GM12878 (cell line): Measurements from ENCODE around the gene ZBTB16. TPM values are rescaled to one million over a fixed set of nuclear protein-coding genes. Genes with fewer than 3 reads are reported as not detected.

Source experiments
- ATAC-seq: fragments of 200-7000 bp; cut with Tn5 transposase; 3 replicates; pipeline ENCODE4 v1.9.1; 2020; ENCODE audit warnings: mild to moderate bottlenecking, moderate library complexity
- BruUV-seq: library from RNA; stranded (reverse); fragments of 400-500 nt; replicated peaks from 2 replicates; lab custom pipeline; 2021; lab: Mats Ljungman, UMichigan
- CTCF ChIA-PET: fragments of 300-600 bp; sonication (Branson Sonifier 250); formaldehyde crosslinking; extraction: SDS; loops from one replicate; lab custom pipeline; 2021; ENCODE audit warnings: inconsistent platforms; lab: Yijun Ruan, JAX
- POLR2A ChIA-PET: fragments of 350-600 bp; formaldehyde crosslinking; extraction: SDS; loops from one replicate; lab custom pipeline; 2021; ENCODE audit warnings: inconsistent platforms; lab: Charles Lee
- RAD21 ChIA-PET: fragments of 300-600 bp; sonication (Branson Sonifier 250); formaldehyde crosslinking; loops from one replicate; lab custom pipeline; 2023; ENCODE audit warnings: antibody characterized with exemption; ENCODE audit not compliant: unreplicated experiment; lab: Charles Lee
- SMC1A ChIA-PET: fragments of 300-600 bp; sonication (Branson Sonifier 250); formaldehyde crosslinking; loops from one replicate; lab custom pipeline; 2023; ENCODE audit not compliant: unreplicated experiment, uncharacterized antibody; lab: Charles Lee
- DNase-seq: peaks from one replicate; pipeline ENCODE4 v3.0.0-alpha.2; 2011; ENCODE audit warnings: low read depth, low spot score
- FAIRE-seq: peaks from 3 replicates; lab custom pipeline; 2011; peaks lifted over from hg19 to GRCh38; lab: Jason Lieb, UNC
- H2AFZ ChIP-seq: 2 replicates; pipeline ENCODE4 v1.6.0; 2011; ENCODE audit warnings: low read depth, low read length, control low read depth; ENCODE audit not compliant: control insufficient read depth
- H3K27ac ChIP-seq: 2 replicates; pipeline ENCODE4 v1.5.1; 2011; ENCODE audit warnings: control low read depth; ENCODE audit not compliant: control insufficient read depth, insufficient read depth
- H3K27me3 ChIP-seq, 2 experiments: replicated peaks in 1 of 2; 2 replicates each; pipeline versions ENCODE4 v1.6.0 to v1.6.1; 2011; ENCODE audit warnings: low read length in 1 of 2; ENCODE audit not compliant: control insufficient read depth in 2 of 2, insufficient read depth in 2 of 2
- H3K36me3 ChIP-seq, 2 experiments: 2 replicates each; pipeline ENCODE4 v1.5.1; 2011; ENCODE audit warnings: low read length in 1 of 2; ENCODE audit not compliant: control insufficient read depth in 2 of 2, insufficient read depth in 2 of 2
- H3K4me1 ChIP-seq: 2 replicates; pipeline ENCODE4 v1.6.1; 2011; ENCODE audit warnings: mild to moderate bottlenecking, low read length, moderate library complexity, mixed read lengths; ENCODE audit not compliant: control insufficient read depth, insufficient read depth
- H3K4me2 ChIP-seq: 2 replicates; pipeline ENCODE4 v1.6.0; 2011; ENCODE audit warnings: control low read depth; ENCODE audit not compliant: control insufficient read depth, insufficient read depth
- H3K4me3 ChIP-seq: fragments of 200-600 bp; sonication (generic); 2 replicates; pipeline ENCODE4 v1.5.1; 2016
- H3K79me2 ChIP-seq: 2 replicates; pipeline ENCODE4 v1.6.0; 2011; ENCODE audit warnings: low read length; ENCODE audit not compliant: control insufficient read depth, insufficient read depth
- H3K9ac ChIP-seq: 2 replicates; pipeline ENCODE4 v1.8.0; 2011; ENCODE audit warnings: low read length, control low read depth, mixed read lengths; ENCODE audit not compliant: control insufficient read depth, insufficient read depth
- H3K9me3 ChIP-seq: replicated peaks from 3 replicates; pipeline ENCODE4 v1.5.1; 2011; ENCODE audit warnings: mild to moderate bottlenecking, low read length; ENCODE audit not compliant: control insufficient read depth, insufficient read depth
- H4K20me1 ChIP-seq: 2 replicates; pipeline ENCODE4 v1.6.0; 2011; ENCODE audit not compliant: control insufficient read depth, insufficient read depth
- BCL11A ChIP-seq: IDR thresholded peaks from 2 replicates; pipeline ENCODE4 v1.6.1; 2011; ENCODE audit warnings: low read depth, low read length
- CHD2 ChIP-seq: IDR thresholded peaks from 2 replicates; pipeline ENCODE4 v1.6.1; 2011; ENCODE audit warnings: low read depth, low read length, improper control_type of control experiment, borderline replicate concordance
- EED ChIP-seq: sonication (generic); IDR thresholded peaks from 2 replicates; pipeline ENCODE4 v1.6.1; 2016; ENCODE audit warnings: antibody characterized with exemption, low read depth
- RELA ChIP-seq: fragments of 450-650 bp; IDR thresholded peaks from 2 replicates; pipeline ENCODE4 v1.8.0; 2014; ENCODE audit warnings: borderline replicate concordance; ENCODE audit not compliant: partially characterized antibody
- ZNF207 ChIP-seq: fragments of 450-650 bp; IDR thresholded peaks from 2 replicates; pipeline ENCODE4 v1.6.1; 2014; ENCODE audit warnings: antibody characterized with exemption, mild to moderate bottlenecking, borderline replicate concordance
- ZSCAN29 ChIP-seq: fragments of 450-650 bp; IDR thresholded peaks from 2 replicates; pipeline ENCODE4 v1.6.1; 2017; ENCODE audit warnings: mild to moderate bottlenecking, moderate library complexity
- WGBS: methylation state at CpG from one replicate; pipeline ENCODE4 v1.1.6; 2016; ENCODE audit warnings: low lambda C conversion rate; ENCODE audit not compliant: insufficient replicate concordance, insufficient coverage; ENCODE audit errors: missing lambda C conversion rate; 5-methylcytosine and 5-hydroxymethylcytosine counted together
- in situ Hi-C: fragments of 300-500 bp; cut with MboI; formaldehyde crosslinking; loops from 9 replicates; pipeline ENCODE4 v1.14.3; 2018; ENCODE audit warnings: mixed read lengths
- intact Hi-C: fragments of 100-400 bp; cut with micrococcal nuclease; formaldehyde crosslinking; loops from one replicate; pipeline ENCODE4 v1.14.2; 2022; ENCODE audit not compliant: unreplicated experiment
- polyA plus RNA-seq, 11 experiments: library from polyadenylated mRNA; depleted of rRNA in 4 of 11; unstranded in 6 of 11; stranded (reverse) in 5 of 11; fragments of >200 nt; fragmentation: Nextera tagmentation in 4 of 11; fragmentation: Illumina TruSeq in 1 of 11; extraction: Ambion mirVana in 4 of 11; extraction: Trizol in 1 of 11; gene quantifications; 1 replicate in 1 of 11; 2 replicates in 10 of 11; pipeline versions ENCODE4 v1.2.1 to v1.2.3, GENCODE V29; 2011 to 2016; ENCODE audit warnings: inconsistent platforms in 2 of 11, missing spikeins in 2 of 11, low read depth in 1 of 11
- total RNA-seq, 4 experiments: library from RNA; depleted of rRNA in 3 of 4; stranded (reverse); fragments of >200 nt in 3 of 4; fragmentation: Illumina TruSeq in 1 of 4; extraction: Trizol in 1 of 4; gene quantifications; 2 replicates each; pipeline versions ENCODE4 v1.2.1 to v1.2.3, GENCODE V29; 2013 to 2021
- TF ChIP-seq, protein P1 (sequence below): IDR thresholded peaks from 2 replicates; pipeline ENCODE4 v1.6.1; 2011; ENCODE audit warnings: low read depth, mild to moderate bottlenecking, low read length, moderate library complexity, borderline replicate concordance; ENCODE audit errors: extremely low read depth
- TF ChIP-seq, protein P2 (sequence below): IDR thresholded peaks from 2 replicates; pipeline ENCODE4 v1.6.1; 2011; ENCODE audit warnings: mild to moderate bottlenecking, low read depth, low read length, moderate library complexity; ENCODE audit not compliant: insufficient replicate concordance
- TF ChIP-seq, protein P3 (sequence below): fragments of 450-650 bp; IDR thresholded peaks from 2 replicates; pipeline ENCODE4 v1.6.1; 2017; ENCODE audit warnings: mild to moderate bottlenecking

The ZBTB16 gene
- total and polyA plus RNA-seq, 10 of the 15 experiments (the other 5 are each of a cell fraction or from before 2014, with no cell fraction given) = 0.38 TPM; not detected in 9

DNA sequence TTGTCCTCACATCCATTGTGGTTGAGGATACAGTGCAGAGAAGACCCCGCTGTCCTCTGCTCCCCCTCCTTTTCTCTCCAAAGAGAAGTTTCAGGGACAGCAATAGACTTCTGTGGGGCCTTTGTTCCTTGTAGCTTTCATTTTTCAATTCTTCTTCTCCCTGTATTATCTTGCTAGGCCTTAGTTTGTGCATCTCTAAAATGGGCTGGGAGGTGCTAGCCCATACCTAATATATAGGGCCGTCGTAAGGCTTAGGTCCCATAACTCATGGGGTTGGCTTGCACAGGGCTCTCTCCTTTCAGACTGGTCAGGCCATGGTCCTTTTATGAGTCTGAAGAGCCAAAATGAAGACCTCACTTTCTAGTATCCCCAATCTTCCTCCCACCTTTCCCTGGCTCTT, 33.0 kb downstream of the ZBTB16 start:
- no peak overlapping the region for H3K4me3 ChIP-seq
- H3K4me1 ChIP-seq = no peaks in the 10 kb centered on the region
- ChIA-PET SMC1A (no interaction called here), POLR2A (no interaction called here), CTCF (no interaction called here), RAD21 (no interaction called here)
- intact Hi-C loops = no loop called here
- H3K4me2 ChIP-seq = no peak overlapping the region
- H3K9me3 ChIP-seq = no peaks in the 10 kb centered on the region
- TF ChIP-seq, protein P1, sequence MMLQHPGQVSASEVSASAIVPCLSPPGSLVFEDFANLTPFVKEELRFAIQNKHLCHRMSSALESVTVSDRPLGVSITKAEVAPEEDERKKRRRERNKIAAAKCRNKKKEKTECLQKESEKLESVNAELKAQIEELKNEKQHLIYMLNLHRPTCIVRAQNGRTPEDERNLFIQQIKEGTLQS = no peak
- TF ChIP-seq BCL11A (no peak), EED (no peak), RELA (no peak), ZSCAN29 (no peak), CHD2 (no peak), ZNF207 (no peak)
- TF ChIP-seq, protein P2, sequence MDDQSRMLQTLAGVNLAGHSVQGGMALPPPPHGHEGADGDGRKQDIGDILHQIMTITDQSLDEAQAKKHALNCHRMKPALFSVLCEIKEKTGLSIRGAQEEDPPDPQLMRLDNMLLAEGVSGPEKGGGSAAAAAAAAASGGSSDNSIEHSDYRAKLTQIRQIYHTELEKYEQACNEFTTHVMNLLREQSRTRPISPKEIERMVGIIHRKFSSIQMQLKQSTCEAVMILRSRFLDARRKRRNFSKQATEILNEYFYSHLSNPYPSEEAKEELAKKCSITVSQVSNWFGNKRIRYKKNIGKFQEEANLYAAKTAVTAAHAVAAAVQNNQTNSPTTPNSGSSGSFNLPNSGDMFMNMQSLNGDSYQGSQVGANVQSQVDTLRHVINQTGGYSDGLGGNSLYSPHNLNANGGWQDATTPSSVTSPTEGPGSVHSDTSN = no peak
- TF ChIP-seq, protein P3, sequence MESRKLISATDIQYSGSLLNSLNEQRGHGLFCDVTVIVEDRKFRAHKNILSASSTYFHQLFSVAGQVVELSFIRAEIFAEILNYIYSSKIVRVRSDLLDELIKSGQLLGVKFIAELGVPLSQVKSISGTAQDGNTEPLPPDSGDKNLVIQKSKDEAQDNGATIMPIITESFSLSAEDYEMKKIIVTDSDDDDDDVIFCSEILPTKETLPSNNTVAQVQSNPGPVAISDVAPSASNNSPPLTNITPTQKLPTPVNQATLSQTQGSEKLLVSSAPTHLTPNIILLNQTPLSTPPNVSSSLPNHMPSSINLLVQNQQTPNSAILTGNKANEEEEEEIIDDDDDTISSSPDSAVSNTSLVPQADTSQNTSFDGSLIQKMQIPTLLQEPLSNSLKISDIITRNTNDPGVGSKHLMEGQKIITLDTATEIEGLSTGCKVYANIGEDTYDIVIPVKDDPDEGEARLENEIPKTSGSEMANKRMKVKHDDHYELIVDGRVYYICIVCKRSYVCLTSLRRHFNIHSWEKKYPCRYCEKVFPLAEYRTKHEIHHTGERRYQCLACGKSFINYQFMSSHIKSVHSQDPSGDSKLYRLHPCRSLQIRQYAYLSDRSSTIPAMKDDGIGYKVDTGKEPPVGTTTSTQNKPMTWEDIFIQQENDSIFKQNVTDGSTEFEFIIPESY = no peak
- DNase-seq = no peak
- H4K20me1 ChIP-seq = no peaks in the 10 kb centered on the region
- no peak for FAIRE-seq
- no peak for ATAC-seq
- in situ Hi-C loops = no loop called here
- no TSS peak for BruUV-seq
- no peak overlapping the region for H3K9ac ChIP-seq
- no peak overlapping the region for H3K27ac ChIP-seq
- no peaks in the 10 kb centered on the region for H3K36me3 ChIP-seq
- 61% methylated on average over 3 of the region's 3 CpGs for WGBS
- no peaks in the 10 kb centered on the region for H3K79me2 ChIP-seq
- no peaks in the 10 kb centered on the region; a peak in 2 of 4 replicates for H3K27me3 ChIP-seq
- H2AFZ ChIP-seq = no peak overlapping the region
